Nephron (organoid): Measurements from ENCODE around the gene PAM.
A peak's percentile ranks its signal among the peaks of the same experiment; 100 is the strongest.

Experiments
- H3K27ac Mint-ChIP-seq, 3 experiments: 2 replicates each; pipeline ENCODE4 v1.8.0; 2020; ENCODE audit warnings: mixed read lengths in 3 of 3, mild to moderate bottlenecking in 2 of 3, moderate library complexity in 1 of 3
- H3K27me3 Mint-ChIP-seq: 2 replicates; pipeline ENCODE4 v1.8.0; 2021; ENCODE audit warnings: low read depth, mild to moderate bottlenecking, moderate library complexity, mixed read lengths
- H3K36me3 Mint-ChIP-seq: 2 replicates; pipeline ENCODE4 v1.8.0; 2020; ENCODE audit warnings: low read depth, mixed read lengths
- H3K4me1 Mint-ChIP-seq: 2 replicates; pipeline ENCODE4 v1.8.0; 2020; ENCODE audit warnings: mixed read lengths
- H3K4me3 Mint-ChIP-seq, 3 experiments: 2 replicates each; pipeline ENCODE4 v1.8.0; 2020; ENCODE audit warnings: mild to moderate bottlenecking in 3 of 3, mixed read lengths in 3 of 3, moderate library complexity in 2 of 3
- H3K9me3 Mint-ChIP-seq: 2 replicates; pipeline ENCODE4 v1.8.0; 2020; ENCODE audit warnings: mixed read lengths
- TF ChIP-seq, protein P1 (sequence below), 3 experiments: fragments of 200-600 bp; sonication (generic); IDR thresholded peaks; one replicate each; pipeline ENCODE4 v1.5.0; 2021; ENCODE audit warnings: antibody characterized with exemption in 3 of 3; ENCODE audit not compliant: unreplicated experiment in 3 of 3

Gene PAM

DNA sequence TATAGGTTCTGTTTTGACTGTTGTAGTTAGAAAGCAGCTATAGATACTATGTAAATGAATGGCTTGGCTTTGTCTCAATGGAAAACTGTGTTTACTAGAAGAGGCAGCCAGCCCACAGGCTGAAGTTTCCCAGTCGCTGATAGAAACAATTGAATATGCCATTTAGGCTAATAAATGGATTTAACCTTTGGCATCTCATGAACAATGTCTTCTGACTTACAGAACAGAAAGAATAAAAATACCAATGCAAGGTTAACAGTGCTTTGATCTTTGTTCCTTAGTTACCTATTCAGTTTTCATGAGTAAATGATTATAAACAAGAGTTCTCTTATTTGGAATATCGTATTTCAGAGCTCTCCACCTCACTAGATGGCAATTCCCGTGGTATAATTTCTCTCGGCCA lies 120.6 kb downstream of the PAM start:
- Mint-ChIP-seq H3K27ac (peak overlapping the region; percentile 84 to 87 (median 85)), H3K4me1 (peaks cover 14% of the 10 kb centered on the region), H3K27me3 (no peaks in the 10 kb centered on the region), H3K4me3 (peak overlapping the region in 1 of 3 experiments; percentile 3), H3K36me3 (peaks cover 15% of the 10 kb centered on the region), H3K9me3 (no peaks in the 10 kb centered on the region)
- TF ChIP-seq, protein P1, sequence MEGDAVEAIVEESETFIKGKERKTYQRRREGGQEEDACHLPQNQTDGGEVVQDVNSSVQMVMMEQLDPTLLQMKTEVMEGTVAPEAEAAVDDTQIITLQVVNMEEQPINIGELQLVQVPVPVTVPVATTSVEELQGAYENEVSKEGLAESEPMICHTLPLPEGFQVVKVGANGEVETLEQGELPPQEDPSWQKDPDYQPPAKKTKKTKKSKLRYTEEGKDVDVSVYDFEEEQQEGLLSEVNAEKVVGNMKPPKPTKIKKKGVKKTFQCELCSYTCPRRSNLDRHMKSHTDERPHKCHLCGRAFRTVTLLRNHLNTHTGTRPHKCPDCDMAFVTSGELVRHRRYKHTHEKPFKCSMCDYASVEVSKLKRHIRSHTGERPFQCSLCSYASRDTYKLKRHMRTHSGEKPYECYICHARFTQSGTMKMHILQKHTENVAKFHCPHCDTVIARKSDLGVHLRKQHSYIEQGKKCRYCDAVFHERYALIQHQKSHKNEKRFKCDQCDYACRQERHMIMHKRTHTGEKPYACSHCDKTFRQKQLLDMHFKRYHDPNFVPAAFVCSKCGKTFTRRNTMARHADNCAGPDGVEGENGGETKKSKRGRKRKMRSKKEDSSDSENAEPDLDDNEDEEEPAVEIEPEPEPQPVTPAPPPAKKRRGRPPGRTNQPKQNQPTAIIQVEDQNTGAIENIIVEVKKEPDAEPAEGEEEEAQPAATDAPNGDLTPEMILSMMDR (IDR thresholded peaks at IDR 0.05; ENCODE audit: unreplicated experiment in 3 of 3): no peak

DNA sequence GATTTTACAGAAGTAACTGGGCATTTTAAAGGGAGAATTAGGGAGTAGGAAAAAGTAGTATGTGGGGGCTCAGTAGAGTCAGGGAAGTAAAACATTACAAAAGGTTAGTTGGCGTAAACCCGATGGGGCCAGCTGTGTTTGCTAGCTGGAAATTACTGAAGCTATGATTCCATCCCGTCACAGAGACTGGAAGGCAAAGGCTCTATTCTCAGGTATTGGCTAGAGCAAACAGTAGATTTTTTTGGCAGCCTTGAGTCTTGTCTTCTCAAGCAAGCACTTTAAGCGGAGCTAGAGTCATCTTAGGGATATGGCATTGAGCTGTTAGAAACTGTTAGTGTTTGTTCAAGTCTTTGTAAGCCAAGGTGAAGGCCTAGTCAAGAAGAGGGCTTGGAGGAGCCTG lies 121.5 kb downstream of the PAM start:
- Mint-ChIP-seq H3K36me3 (peaks cover 13% of the 10 kb centered on the region), H3K27me3 (no peaks in the 10 kb centered on the region), H3K4me1 (peaks cover 14% of the 10 kb centered on the region), H3K4me3 (peak overlapping the region in 1 of 3 experiments; percentile 3), H3K27ac (peak overlapping the region; percentile 84 to 87 (median 85)), H3K9me3 (no peaks in the 10 kb centered on the region)
- TF ChIP-seq, protein P1 (IDR thresholded peaks at IDR 0.05; ENCODE audit: unreplicated experiment in 3 of 3): no peak

DNA sequence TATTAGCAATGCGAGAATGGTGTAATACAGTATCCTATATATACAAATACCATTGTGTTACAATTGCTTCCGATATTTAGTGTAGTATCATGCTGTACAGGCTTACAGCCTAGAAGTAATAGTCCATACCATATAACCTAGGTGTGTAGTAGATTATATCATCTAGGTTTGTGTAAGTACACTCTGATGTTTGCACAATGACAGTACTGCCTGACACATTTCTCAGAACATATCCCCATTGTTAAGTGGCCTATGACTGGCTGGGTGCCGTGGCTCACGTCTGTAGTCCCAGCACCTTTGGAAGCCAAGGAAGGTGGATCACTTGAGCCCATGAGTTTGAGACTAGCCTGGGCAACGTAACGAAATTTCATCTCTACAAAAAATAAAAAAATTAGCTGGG lies 124.6 kb downstream of the PAM start:
- Mint-ChIP-seq H3K4me3 (no peak overlapping the region), H3K27me3 (no peaks in the 10 kb centered on the region), H3K27ac (peak overlapping the region in 2 of 3 experiments; percentile 6 to 22), H3K9me3 (peaks cover 10% of the 10 kb centered on the region), H3K36me3 (peaks cover 20% of the 10 kb centered on the region), H3K4me1 (peaks cover 20% of the 10 kb centered on the region)
- TF ChIP-seq, protein P1 (IDR thresholded peaks at IDR 0.05; ENCODE audit: unreplicated experiment in 3 of 3): no peak

DNA sequence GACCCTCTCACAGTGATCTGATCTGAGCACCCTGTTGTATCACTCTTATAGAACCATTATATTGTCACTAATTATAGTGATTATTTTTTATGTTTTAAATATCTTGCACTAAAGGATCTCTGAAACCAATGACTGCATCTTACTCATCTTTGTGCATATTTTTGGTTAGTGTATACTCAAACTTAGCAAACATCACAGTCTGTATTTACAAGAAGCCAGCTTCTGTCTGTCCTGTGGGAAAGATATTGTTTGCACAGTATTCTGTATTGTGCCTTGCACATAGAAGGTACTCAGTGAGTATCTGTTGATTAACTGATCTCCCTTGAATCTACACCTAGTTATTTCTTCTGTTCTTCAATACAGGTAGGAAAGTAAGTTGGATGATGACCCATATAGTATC lies 131.5 kb downstream of the PAM start:
- no peak overlapping the region for H3K4me3 Mint-ChIP-seq
- H3K27ac Mint-ChIP-seq: no peak overlapping the region
- H3K27me3 Mint-ChIP-seq: no peaks in the 10 kb centered on the region
- peaks cover 10% of the 10 kb centered on the region for H3K9me3 Mint-ChIP-seq
- peaks cover 6% of the 10 kb centered on the region for H3K4me1 Mint-ChIP-seq
- H3K36me3 Mint-ChIP-seq: peaks cover 15% of the 10 kb centered on the region
- TF ChIP-seq, protein P1 (IDR thresholded peaks at IDR 0.05; ENCODE audit: unreplicated experiment in 3 of 3): no peak

DNA sequence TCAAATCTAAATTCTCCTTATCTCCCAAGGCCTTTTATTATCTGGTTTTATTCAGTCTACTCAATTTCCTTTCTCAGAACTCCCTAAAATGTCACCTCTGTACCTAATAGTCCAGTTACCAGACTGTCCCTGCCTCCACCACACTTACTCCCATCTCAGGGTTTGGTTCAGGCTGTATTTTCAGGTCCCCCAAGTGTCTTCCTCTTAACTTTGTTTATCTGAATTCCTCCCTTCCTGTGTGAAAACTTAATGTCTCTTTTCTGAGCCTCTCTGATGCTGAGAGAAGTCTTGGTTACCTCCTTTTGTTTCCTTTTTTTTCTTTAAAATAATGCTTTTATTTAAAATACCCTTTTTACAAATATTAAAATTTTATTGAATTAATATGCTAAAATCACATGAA lies 133.4 kb downstream of the PAM start:
- TF ChIP-seq, protein P1 (IDR thresholded peaks at IDR 0.05; ENCODE audit: unreplicated experiment in 3 of 3): no peak
- Mint-ChIP-seq H3K4me1 (peaks cover 6% of the 10 kb centered on the region), H3K27ac (no peak overlapping the region), H3K9me3 (no peaks in the 10 kb centered on the region), H3K4me3 (no peak overlapping the region), H3K27me3 (no peaks in the 10 kb centered on the region), H3K36me3 (peaks cover 5% of the 10 kb centered on the region)

DNA sequence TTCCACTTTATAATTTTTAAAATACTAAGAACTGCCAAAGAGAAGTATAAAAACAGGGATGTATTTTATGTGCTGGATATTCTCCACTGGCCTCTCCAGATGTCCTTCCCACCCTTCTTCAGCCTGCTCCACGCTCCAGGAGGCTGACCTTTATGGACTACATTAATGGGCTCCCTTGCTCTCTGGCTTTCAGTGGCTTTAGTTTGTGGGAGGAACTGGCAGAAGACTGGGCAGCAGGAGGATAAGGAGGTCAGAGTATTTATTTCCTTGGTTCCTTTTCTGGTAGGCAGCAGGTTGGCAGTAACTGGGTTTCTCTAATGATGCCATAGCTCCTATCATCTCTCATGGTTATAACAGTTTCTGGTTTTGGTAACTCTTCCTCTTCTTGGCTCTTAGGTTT lies 133.9 kb downstream of the PAM start:
- H3K36me3 Mint-ChIP-seq: peaks cover 8% of the 10 kb centered on the region
- no peak overlapping the region for H3K4me3 Mint-ChIP-seq
- H3K9me3 Mint-ChIP-seq: no peaks in the 10 kb centered on the region
- TF ChIP-seq, protein P1 (IDR thresholded peaks at IDR 0.05; ENCODE audit: unreplicated experiment in 3 of 3): no peak
- peaks cover 6% of the 10 kb centered on the region for H3K4me1 Mint-ChIP-seq
- H3K27ac Mint-ChIP-seq: no peak overlapping the region
- H3K27me3 Mint-ChIP-seq: no peaks in the 10 kb centered on the region
